Measurements from ENCODE around the gene TOP2B. TPM values are rescaled to one million over a fixed set of nuclear protein-coding genes. Genes with fewer than 3 reads are reported as not detected.

The TOP2B gene
- polyA plus RNA-seq, 1 of the 3 experiments (the other 2 are of a cell fraction) = 20.4 TPM

DNA sequence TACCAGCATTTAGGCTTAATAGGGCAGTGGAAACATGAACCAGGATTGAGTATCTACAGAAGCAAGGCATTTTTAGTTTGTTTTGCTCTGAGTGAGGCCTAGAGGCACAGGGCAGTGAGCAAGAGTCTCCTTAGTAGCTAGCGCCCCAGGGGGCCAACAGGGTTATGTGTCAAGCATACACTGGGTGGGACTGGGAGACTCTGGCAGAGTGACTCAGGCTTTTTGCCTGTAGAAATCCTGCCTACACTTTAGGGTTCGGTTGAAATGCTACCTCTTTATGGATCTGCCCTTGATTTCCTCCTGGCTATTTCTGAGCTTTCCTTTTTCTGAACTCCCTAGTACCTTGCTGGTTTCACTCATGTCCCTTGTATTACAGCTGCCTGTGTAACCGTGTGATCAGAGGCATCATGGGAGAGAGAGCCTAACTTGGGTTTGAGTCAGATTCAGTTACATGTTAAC is 72.2 kb downstream of the TOP2B start (continued):
- no peak for TF ChIP-seq ZBTB33 (IDR thresholded peaks at IDR 0.05; ENCODE audit: borderline replicate concordance, low read depth)
- TF ChIP-seq, protein P1, sequence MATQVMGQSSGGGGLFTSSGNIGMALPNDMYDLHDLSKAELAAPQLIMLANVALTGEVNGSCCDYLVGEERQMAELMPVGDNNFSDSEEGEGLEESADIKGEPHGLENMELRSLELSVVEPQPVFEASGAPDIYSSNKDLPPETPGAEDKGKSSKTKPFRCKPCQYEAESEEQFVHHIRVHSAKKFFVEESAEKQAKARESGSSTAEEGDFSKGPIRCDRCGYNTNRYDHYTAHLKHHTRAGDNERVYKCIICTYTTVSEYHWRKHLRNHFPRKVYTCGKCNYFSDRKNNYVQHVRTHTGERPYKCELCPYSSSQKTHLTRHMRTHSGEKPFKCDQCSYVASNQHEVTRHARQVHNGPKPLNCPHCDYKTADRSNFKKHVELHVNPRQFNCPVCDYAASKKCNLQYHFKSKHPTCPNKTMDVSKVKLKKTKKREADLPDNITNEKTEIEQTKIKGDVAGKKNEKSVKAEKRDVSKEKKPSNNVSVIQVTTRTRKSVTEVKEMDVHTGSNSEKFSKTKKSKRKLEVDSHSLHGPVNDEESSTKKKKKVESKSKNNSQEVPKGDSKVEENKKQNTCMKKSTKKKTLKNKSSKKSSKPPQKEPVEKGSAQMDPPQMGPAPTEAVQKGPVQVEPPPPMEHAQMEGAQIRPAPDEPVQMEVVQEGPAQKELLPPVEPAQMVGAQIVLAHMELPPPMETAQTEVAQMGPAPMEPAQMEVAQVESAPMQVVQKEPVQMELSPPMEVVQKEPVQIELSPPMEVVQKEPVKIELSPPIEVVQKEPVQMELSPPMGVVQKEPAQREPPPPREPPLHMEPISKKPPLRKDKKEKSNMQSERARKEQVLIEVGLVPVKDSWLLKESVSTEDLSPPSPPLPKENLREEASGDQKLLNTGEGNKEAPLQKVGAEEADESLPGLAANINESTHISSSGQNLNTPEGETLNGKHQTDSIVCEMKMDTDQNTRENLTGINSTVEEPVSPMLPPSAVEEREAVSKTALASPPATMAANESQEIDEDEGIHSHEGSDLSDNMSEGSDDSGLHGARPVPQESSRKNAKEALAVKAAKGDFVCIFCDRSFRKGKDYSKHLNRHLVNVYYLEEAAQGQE (IDR thresholded peaks at IDR 0.05; ENCODE audit: low read depth, low read length) = no peak
- TF ChIP-seq TCF12 (IDR thresholded peaks at IDR 0.05) = no peak
- TF ChIP-seq MAX (IDR thresholded peaks at IDR 0.05; ENCODE audit: low read depth) = no peak
- no peak for TF ChIP-seq MXI1 (IDR thresholded peaks at IDR 0.05; ENCODE audit: low read depth, low read length)
- peak; percentile 27; the same call in 1 of the 2 replicates for TF ChIP-seq JUND (IDR thresholded peaks at IDR 0.05)
- TF ChIP-seq MEF2A (IDR thresholded peaks at IDR 0.05; ENCODE audit: borderline replicate concordance, low read depth) = no peak
- TF ChIP-seq EP300 (IDR thresholded peaks at IDR 0.05; ENCODE audit: borderline replicate concordance in 1 of 2, low read depth in 1 of 2, low read length in 1 of 2) = peak in 1 of 2 experiments; percentile 21; a peak in 1 of 4 replicates
- TF ChIP-seq RFX5 (IDR thresholded peaks at IDR 0.05; ENCODE audit: low read length) = no peak
- TF ChIP-seq RXRA (IDR thresholded peaks at IDR 0.05; ENCODE audit: borderline replicate concordance, low read depth) = no peak
- TF ChIP-seq IRF3 (IDR thresholded peaks at IDR 0.05; ENCODE audit: low read depth, low read length) = no peak
- TF ChIP-seq ELF1 (IDR thresholded peaks at IDR 0.05) = no peak
- peak; percentile 54 for TF ChIP-seq RAD21 (IDR thresholded peaks at IDR 0.05; ENCODE audit: low read length)
- TF ChIP-seq FOSL2 (IDR thresholded peaks at IDR 0.05; ENCODE audit: borderline replicate concordance, low read depth) = peak; percentile 7; the same call in 1 of the 2 replicates
- no peak for TF ChIP-seq NRF1 (IDR thresholded peaks at IDR 0.05; ENCODE audit: low read depth, low read length)
- no peak for TF ChIP-seq POLR2AphosphoS5 (IDR thresholded peaks at IDR 0.05; ENCODE audit: low read depth, low read length)
- TF ChIP-seq GABPA (IDR thresholded peaks at IDR 0.05; ENCODE audit: low read depth) = no peak
- TF ChIP-seq, protein P2, sequence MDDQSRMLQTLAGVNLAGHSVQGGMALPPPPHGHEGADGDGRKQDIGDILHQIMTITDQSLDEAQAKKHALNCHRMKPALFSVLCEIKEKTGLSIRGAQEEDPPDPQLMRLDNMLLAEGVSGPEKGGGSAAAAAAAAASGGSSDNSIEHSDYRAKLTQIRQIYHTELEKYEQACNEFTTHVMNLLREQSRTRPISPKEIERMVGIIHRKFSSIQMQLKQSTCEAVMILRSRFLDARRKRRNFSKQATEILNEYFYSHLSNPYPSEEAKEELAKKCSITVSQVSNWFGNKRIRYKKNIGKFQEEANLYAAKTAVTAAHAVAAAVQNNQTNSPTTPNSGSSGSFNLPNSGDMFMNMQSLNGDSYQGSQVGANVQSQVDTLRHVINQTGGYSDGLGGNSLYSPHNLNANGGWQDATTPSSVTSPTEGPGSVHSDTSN (IDR thresholded peaks at IDR 0.05) = no peak
- TF ChIP-seq SIN3A (IDR thresholded peaks at IDR 0.05; ENCODE audit: borderline replicate concordance, low read depth, low read length) = no peak

Measured in SK-N-SH (cell line).